ENCODE data around the gene TTC34.
"Not testable (repeated sequence)": the region's sequence is repeated elsewhere in the genome, so short reads cannot be mapped to it uniquely, and the experiment has no call there.

Gene TTC34

DNA sequence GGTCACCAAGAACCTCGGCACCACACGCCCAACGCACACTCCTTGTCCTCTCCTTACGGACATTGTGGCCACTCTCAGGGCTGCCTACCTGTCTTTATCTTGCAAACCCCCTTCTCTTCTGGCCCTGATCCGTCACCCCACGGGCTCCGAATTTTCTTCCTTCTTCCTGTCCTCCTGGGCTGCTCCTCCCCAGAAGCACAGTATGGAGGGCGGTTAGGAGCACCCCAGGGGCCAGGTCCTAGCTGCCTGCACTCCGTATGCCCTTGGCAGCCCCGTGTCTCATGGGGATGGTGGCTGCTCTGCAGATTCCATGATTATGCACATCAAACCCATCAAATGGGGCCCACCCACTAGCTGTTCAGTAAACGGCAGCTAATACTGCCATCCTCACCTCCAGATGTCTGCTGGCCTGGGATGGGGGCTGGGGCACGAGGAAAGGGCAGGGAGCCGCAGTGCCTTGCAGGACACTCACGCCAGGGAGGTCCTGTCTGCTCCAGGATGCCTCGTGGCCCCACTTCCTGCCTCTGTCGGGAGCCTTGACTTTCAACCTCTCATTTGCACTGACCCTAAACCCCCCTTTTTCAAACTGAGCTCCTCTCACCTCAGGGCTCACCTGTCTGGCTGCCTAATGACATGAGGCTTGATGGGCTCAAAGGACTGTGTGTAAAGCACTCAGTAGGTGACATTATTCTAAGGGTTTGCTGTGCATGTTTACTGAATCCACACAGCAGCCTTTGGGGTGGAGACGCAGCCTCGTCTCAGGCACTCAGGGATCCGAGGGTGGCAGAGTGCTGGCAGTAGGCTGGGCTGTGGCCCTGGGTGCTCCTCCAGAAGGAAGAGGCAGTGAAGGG is 4.4 kb downstream of the TTC34 start:
- no peak for DNase-seq

DNA sequence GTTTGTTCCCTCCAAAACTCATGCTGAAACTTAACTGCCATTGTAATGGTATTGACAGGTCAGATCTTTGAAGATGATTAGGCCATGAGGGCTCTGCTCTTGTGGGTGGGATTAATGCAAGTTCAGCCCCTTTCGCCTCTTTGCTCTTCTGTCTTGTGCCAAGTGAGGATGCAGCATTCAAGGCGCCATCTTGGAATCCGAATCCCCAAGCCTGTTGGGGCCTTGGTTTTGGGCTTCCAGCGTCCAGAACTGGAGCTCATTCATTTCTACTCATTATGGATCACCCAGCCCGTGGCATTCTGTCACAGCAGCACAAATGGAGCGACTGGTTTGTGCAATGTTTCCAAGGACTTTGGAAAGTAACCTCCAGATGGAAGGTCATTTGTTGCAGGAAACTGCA is 5.6 kb downstream of the TTC34 start:
- no peak for DNase-seq

DNA sequence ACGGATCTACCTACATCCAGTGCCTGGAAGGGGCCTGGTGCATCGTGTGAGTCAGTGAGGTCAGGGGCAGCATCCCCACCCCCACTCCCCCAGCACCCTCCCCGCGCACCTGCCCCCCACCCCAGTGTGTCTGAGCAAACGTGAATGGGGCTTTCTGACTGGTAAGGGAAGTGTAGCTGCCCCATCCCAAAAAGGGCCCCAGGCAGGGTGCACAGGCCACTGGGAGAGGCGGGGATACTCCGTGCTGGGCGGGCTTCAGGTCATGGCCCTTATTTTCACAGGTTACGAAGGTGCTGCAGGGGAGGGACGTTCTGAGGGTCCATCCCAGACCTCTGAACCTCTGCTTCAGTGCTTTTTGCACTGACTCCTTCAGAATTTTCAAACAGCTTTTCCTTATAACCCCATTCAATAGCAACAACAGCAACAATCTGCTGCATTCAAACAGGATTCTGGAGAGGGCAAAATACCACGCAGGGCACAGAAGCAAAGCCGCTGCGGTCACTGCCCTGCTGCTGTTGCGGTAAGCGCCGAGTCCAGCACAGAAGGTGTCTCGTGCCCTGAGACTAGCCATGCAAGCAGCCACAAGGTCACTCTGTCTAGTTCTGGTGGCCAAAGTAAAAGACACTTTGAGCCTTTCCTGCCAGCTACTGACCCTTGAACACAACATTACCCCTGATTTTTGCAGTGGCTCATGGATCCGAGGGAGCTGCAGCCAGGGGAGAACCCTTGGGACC is 10.3 kb downstream of the TTC34 start:
- no peak for DNase-seq

DNA sequence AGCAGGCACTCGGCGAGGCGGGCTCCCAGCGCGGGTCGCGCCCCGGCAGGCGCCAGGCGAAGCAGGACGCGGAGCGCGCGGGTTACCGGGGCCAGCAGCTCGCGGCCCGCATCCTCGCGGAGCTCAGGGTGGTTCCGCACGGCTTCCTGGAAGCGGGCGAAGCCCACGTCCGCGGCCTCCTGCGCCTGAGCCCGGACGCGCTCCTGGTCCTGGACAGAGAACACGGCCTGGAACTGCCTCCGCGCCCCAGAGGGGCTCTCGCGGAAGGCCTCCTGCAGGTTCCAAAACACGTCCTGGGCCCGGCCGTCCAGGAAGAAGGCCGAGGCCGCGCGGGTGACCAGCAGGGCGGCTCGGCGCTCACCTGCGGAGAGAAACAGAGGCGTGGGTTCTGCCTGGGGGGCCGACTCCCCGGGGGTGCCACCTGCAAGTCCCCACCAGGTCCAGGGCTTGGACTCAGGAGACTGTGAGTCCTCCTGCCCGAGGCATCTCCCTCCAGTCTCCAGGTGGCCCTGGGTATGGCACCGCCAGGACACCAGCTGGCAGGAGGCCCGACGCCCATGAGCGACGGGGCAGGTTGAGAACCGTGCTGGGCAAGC is 11.4 kb downstream of the TTC34 start:
- DNase-seq: no peak

DNA sequence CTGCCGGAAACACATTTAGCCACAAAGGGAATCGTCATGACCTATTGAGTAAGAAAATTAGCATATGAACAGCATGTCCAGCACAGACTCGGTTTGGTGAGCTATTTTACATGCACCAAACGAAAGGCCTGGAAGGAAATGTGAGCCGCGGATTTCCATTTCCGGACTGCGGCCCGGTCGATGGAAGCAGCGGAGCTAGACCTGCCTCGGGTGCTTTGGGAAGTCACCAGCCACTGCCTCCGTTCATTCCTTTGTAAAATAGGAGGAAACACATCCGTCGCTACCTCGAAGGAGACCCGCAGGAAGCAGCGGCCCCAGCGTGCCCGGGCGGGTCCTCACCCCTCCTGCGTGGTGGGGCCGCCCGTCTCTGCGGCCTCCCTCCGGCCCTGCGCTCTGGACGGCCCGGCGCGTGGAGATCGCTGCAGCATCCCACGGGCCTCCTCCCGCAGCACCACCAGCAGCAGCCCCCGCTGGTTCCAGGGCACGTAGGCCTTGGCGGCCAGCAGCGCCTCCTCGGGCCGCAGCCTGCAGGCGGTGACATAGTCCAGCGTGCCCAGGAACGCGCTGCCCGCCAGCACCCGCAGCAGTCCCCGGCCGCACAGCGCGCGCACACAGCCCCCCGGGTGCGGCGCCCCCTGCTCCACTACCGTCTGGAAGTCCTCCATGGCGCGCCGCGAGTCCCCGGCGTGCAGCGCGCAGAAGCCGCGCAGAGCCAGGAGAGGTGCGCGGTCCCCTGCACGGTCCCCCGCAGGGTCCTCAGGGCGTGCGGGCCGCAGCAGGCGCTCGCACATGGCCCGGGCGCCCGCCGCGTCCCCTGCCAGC is 12.1 kb downstream of the TTC34 start:
- DNase-seq: no peak

DNA sequence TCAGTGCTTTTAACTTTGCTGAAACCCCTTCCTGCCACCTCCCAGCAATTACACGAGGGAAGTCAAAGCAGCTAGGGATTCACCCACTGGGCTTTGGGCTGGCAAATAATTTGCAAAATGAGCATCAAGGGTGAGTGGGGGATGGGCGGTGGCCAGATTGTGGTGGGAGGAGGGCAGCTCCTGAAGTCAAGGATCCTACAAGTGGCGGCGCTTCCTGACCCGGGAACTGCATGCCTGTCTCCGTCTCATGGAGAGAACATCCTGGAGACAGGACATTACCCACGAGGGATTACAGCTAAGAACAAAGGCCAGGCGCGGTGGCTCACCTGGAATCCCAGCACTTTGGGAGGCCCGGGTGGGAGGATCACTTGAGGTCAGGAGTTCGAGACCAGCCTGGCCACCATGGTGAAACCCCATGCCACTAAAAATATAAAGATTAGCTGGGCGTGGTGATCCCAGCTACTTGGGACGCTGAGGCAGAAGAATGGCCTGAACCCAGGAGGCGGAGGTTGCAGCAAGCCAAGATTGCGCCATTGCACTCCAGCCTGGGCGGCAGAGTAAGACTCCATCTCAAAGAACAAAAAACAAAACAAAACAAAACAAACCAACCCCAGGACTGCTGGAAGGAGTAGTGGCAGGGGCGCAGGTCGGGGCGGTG is 12.9 kb downstream of the TTC34 start:
- no peak for DNase-seq

DNA sequence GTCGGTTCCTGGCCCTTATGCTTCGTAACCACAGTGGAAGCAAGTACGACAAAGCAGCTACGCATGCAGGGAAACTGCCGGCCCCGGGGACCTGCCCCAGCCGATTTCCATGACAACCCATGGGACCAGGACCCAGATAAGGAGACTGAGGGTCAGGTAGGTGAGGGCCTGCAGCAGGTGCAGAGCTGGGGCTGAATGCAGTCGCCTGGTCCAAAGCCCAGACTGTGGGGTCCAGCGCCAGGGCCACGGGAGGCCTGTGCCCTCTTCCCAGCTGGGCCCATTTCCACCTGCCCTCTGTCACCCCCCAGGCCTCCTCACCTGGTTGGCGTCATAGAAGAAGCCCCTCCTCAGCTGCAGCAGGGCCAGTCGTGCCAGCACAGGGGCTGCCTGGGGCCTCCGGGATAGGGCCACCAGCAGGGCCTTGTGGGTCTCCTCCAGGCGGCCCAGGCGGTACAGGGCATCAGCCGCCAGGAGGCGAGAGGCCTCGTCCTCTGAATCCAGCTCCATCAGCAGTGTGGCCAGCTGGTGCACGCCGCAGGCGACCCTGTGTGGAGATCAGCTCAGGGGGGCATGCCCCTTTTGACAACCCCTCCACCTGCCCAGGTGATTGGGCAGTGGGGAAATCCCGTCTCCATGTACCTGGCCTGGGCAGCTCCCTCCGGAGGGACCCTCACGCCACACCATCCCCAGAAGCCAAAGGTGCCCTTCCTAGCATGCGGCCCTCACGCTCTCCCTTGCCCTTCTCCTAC is 14.2 kb downstream of the TTC34 start:
- no peak for DNase-seq

DNA sequence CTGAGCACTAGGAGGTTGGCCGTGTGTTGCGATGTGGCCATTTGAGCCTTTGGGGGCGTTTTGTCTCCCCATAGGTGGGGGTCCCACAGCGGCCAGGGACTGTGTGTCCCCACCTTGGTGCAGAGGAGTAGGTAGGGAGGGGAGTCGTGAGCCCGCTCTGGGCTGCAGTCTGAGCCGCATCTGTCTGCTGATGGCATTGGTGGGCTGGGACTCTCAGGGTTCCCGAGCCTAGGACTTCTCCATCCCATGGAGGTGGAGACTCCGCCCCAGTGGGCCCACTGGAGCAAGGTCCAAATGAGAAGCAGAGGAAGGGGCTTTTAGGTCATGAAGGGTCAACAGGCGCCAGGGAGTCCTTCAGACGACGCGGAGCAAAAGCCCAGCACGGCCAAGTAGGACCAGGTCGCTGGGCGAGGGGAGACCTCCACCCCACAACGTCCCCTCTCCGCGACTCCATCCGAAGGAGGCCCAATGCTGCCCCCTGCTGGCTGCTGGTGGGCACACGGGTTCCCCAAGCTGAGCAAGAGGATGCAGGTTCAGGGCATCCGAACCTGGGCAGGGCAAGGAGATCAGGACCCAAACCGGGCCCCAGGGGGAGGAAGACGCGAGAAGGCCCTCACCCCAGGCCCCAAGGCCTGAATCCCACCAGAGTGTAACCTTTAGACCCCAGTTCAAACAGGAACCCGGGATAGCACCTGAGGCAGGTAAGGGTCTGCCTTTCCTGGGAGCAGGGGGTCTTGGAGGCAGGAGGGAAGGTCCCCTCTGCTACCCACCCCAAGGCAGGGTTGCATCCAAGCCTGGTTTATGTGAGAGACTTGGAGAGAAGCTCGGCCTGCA is 14.9 kb downstream of the TTC34 start:
- DNase-seq: no peak

DNA sequence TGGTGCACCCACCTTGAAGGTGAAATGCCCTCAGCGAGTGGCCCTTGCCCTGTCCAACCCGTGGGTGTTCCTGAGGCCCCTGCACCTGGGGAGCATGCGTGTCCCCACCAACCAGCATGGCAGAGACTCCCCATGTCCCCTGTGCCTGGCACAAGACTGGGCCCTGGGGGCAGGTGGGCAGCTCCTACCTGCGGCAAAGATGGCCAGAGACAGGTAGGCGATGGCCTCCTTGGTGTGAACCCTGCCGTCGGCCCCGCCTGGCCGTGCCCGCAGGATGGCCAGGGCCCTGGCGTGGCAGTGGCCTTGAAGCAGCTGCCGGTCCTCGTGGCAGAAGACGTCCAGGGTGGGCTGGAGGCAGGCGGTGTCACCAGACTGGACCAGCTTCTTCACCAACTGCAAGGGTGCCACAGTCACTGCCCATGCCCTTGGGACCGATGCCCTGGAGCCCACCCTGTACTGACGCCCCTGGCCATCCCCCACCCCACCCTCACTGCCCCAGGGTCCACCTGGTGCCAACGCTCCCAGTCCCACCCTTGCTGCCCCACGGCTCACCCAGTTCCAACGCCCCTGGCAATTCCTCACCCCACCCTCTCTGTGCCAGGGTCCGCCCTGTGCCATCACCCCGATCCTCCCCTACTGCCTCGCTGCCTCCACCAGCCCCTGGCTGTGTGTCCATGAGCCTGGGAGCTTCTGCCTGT is 15.7 kb downstream of the TTC34 start:
- no peak for DNase-seq

DNA sequence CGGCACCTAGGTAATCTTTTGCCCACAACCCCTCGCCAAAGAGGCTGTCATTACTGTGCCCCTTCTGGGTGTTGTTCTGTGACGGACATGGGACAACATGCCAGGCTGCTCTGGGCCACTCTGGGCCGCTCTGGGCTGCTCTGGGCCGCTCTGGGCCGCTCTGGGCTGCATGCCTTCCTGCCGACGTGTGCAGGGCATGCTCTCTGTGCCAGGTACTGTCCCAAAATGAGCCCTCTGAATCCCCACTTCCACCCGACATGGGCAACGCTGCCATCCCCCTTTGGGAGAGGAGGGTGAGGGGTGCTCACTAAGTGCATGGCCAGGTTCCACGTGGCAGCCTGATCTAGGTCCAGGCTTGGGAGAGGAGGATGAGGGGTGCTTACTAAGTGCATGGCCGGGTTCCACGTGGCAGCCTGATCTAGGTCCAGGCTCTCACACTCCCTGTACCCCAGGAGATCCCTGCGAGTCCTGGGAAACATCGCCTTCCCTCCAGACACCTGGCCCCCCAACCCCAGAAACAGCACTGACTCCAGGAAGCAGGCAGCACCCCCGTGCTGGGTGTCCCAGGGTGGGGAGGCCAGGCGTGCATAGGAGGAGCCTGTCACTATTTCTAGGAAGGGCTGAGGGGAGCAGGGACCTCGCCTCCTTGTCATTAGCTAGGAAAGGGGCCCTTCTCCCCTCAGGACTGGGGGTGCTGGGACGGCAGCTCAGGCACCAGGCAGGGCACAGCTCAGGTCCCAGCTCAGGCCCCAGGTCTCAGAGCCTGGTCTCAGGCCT is 16.5 kb downstream of the TTC34 start:
- DNase-seq: no peak

DNA sequence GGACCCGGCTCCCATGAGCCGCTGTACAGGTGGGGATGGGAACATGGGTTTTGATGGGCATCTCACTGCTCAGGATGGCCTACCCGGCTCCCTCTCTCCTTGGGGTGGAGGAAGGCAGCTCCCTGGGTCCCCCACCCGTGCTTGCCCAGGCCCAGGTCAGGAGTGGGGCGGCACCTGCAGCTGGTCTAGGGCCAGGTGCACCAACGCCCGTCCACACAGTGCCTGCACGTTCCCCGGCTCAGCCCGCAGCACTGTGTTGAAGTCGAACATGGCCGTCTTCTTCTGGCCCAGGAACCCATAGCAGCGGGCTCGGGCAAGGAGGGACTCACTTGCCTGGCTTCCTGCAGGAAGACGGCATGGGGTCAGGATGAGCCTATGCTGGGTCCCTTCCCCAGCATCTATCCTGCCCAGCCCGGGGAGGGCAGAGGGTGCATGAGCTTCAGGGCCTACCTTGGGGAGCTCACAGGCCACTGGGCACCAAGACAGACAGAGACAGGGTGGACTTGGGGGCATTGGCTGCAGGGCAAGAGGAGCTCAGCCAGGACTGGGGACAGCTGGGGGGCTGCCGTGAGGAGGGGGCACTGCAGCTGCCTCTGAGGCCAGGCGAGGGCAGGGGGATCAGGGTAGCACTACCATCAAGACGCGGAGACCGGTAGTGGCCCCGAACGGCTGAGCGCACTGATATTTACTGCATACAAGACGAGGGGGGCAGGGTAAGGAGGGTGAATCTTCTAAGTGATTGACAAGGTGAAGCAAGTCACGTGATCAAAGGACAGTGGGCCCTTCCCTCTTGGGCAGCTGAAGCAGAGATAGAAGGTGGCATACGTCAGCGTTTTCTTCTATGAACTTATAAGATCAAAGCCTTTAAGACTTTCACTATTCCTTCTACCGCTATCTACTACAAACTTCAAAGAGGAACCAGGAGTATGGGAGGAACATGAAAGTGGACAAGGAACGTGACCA is 17.8 kb downstream of the TTC34 start:
- DNase-seq: no peak

DNA sequence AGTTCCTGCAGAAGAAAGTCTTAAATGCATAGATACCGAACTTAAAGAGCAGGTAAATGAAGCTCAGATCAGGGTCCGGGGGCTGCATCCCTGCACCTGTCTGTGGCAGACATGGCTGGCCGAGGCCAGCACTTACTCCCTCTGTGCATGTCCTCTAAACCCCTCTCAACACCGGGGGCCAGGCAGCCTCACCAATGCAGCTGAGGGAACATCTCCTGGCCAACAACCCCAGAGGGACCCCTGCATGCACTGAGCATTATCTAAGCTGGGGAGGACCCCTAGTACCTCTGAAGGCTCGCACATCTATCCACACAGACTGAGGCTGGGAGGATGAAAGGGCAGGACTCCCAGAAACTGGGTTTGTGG is 18.4 kb downstream of the TTC34 start:
- no peak for DNase-seq

DNA sequence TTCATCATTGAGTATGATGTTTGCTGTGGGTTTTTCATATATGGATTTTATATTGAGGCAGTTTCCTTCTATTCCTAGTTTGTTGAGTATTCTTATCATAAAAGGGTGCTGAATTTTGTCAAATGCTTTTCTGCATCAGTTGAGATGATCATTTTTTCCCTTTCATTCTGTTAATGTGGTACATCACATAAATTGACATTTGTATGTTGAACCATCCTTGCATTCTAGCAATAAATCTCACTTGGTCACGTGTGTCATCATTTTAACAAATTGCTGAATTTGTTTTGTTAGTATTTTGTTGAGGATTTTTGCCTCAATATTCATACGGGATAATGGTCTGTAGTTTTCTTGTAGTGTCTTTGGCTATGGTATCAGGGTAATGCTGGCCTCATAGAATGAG is 19.9 kb downstream of the TTC34 start:
- no peak for DNase-seq

DNA sequence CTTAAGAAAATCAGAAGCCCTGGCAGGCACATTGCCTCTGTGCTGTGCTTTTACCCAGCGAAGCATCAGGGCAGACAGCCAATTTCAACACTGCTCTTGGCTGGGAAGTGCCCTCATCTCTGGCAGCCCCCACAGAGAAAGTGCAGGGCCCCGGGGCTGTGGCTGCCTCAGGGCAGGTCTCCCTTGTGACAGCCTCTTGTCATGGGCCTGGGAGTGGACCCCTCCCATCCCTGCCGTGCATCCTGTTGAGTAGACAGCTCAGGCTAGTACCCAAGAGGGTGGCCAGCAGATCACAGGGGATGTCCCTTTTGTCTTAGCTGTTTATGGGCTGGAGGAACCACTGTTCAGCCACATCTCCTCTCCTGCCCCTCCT is 23.3 kb downstream of the TTC34 start:
- DNase-seq: no peak

DNA sequence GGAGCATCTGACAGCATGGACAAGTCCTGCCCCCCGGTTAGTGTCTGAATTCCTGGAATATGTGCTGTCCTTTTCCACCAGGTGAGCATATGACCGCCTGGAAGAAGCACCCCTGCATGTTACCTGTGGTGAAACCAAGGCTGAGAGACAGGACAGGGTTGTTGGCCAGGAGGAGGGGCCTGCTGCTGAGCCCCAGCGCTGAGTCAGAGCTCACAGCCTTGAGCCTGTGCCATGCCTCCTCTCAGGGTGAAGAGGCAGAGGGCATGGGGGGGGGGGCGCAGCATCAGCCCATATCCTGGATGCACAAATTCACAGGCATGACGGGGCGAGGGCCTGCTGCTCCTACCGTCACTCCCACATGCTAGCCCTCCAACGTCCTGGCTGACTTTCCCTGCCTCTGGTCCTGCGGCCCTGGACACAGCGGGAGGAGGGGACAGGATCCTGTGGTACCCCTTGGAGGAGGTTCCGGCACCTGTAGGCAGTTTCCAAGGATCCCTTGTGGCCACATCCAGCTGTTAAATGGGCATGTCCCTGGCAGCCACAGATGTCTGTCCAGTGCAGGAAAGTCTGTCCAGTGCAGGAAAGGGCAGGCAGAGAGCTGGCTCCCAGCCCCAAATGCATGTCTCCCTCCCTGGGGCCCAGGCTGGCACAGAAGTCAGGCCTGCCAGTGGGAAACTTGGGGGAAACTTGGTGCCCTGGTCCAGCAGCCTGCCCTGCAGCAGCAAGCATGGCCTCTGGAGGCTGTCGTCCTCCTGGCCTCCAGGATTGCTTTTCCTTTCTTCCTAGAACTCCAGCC is 23.9 kb downstream of the TTC34 start:
- DNase-seq: no peak

DNA sequence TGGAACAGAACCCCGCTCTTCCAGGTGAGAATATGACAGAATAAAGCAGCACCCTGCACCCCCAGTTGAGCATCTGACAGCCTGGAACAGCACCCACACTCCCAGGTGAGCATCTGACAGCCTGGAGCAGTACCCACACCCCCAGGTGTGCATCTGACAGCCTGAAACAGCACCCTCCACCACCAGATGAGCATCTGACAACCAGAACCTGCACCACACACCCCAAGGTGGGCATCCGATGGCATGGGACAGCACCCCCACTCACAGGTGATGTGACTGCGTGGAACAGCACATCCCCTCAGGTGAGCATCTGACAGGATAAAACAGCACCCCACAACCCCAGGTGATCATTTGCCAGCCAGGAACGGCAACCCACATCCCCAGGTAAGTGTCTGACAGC is 26.2 kb downstream of the TTC34 start:
- not testable (repeated sequence) for DNase-seq

DNA sequence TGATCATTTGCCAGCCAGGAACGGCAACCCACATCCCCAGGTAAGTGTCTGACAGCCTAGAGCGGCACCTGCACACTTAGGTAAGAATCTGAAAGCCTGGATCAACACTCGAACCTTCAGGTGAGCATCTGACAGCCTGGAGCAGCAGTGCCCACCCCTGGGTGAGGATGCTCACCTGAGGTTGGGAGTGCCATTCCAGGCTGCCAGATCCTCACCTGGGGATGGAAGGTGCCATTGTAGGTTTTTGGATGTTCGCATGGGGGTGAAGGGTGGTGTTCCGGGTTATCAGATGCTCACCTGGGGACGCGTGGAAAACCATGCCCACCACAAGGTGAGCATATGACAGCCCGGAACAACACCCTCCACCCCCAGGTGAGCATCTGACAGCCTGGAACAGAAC is 33.4 kb downstream of the TTC34 start:
- DNase-seq: not testable (repeated sequence)

Measured in NCI-H187 (cell line).